Prostate gland (tissue), 2 donors: ENCODE data around the gene HMOX1. TPM values are rescaled to one million over a fixed set of nuclear protein-coding genes. Genes with fewer than 3 reads are reported as not detected.

Source experiments
- DNase-seq: peaks from one replicate; pipeline ENCODE4 v3.0.0-alpha.2; 2019; ENCODE audit warnings: low spot score
- H3K27ac ChIP-seq, 2 donors: fragments of 200-600 bp; sonication (generic); 2 replicates each; pipeline ENCODE4 v1.5.1; 2017 to 2019
- H3K27me3 ChIP-seq: fragments of 200-600 bp; sonication (generic); replicated peaks from 2 replicates; pipeline ENCODE4 v1.5.1; 2019; ENCODE audit not compliant: insufficient read depth
- H3K36me3 ChIP-seq, 2 donors: fragments of 200-600 bp; sonication (generic); 1 replicate in 1 of 2; 2 replicates in 1 of 2; pipeline versions ENCODE4 v1.5.1 to v1.8.1; 2017 to 2019
- H3K4me1 ChIP-seq: fragments of 200-600 bp; sonication (generic); replicated peaks from 2 replicates; pipeline ENCODE4 v1.5.1; 2019
- H3K4me3 ChIP-seq, 2 donors: fragments of 200-600 bp; sonication (generic); 2 replicates each; pipeline ENCODE4 v1.5.1; 2017 to 2019
- H3K9me3 ChIP-seq: fragments of 200-600 bp; sonication (generic); 2 replicates; pipeline ENCODE4 v1.5.1; 2017
- POLR2A ChIP-seq: fragments of 450-650 bp; IDR thresholded peaks from one replicate; pipeline ENCODE4 v1.6.1; 2016; ENCODE audit warnings: antibody characterized with exemption, mild to moderate bottlenecking
- POLR2AphosphoS5 ChIP-seq: sonication (generic); formaldehyde crosslinking; IDR thresholded peaks from one replicate; pipeline ENCODE4 v1.6.1; 2017; ENCODE audit warnings: antibody characterized with exemption
- WGBS: methylation state at CpG from one replicate; pipeline ENCODE4 v1.1.5; 2018; 5-methylcytosine and 5-hydroxymethylcytosine counted together
- intact Hi-C: fragments of 100-400 bp; cut with DNase I; formaldehyde crosslinking; loops from one replicate; pipeline ENCODE4 v1.14.2; 2022
- total RNA-seq, 2 donors: library from RNA; depleted of rRNA; stranded (reverse); fragments of >200 nt; gene quantifications; one replicate each; pipeline ENCODE4 v1.1.0, GENCODE V29; 2016
- TF ChIP-seq, protein P1 (sequence below), 4 experiments: fragments of 200-600 bp in 2 of 4; fragments of 450-650 bp in 2 of 4; sonication (generic) in 2 of 4; IDR thresholded peaks; 1 replicate in 3 of 4; 2 replicates in 1 of 4; pipeline ENCODE4 v1.5.1; 2016 to 2019; ENCODE audit warnings: antibody characterized with exemption in 4 of 4, mild to moderate bottlenecking in 2 of 4, moderate library complexity in 2 of 4

The HMOX1 gene
- total RNA-seq, 2 donors from 2014 or later: 3.5 to 31.5 TPM

DNA sequence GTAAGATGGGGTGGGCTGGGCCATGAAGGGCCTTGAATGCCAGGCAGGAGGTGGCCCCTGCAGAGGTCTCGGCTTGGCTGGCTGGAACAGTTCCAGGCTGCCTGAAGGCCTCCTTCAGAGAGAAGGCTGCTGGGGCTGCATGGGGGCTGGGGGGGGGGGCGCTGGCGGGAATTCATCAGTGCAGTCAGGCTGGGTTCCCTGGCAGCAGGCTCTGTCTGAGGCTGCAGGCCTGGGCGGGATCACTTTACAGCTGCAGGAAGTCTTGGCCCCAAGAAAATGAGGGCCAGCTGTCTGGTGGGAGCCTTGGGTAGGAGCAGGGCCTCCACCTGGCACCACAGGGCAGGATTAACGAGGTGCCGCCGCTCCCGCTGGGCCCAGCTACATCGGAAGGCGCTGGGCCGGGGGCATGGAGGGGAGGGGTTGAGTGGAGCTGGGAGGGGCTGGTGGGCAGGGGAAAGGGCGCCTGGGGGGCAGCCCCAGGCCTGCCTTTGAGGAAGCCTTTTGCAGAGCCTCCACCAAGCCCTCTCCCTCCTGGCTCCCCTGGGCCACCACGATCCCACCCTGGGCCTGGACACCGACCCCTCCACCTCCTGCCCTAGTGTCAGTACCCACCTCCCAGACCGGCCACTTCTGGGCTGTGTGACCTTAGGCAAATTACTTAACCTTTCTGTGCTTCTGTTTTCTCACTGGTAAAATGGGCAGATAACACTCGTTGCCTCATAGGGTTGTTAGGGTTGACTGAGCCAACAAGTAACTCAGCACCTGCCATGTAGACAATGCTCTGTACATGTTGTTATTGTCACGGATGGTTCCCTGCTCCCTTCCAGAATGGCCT is 31.0 kb upstream of the HMOX1 start:
- intact Hi-C loops: loop anchor here (2.0 to 5.0 kb wide), 3 partner anchors 31 to 277 kb away; partner anchors contain the start of gene HMOX1
- DNase-seq: no peak
- Histone ChIP-seq H3K4me1 (peaks cover 4% of the 10 kb centered on the region), H3K9me3 (no peaks in the 10 kb centered on the region), H3K27me3 (no peaks in the 10 kb centered on the region), H3K36me3 (no peaks in the 10 kb centered on the region), H3K27ac (peak overlapping the region; percentile 53 to 59), H3K4me3 (no peak overlapping the region)
- TF ChIP-seq POLR2AphosphoS5: no peak
- TF ChIP-seq, protein P1, sequence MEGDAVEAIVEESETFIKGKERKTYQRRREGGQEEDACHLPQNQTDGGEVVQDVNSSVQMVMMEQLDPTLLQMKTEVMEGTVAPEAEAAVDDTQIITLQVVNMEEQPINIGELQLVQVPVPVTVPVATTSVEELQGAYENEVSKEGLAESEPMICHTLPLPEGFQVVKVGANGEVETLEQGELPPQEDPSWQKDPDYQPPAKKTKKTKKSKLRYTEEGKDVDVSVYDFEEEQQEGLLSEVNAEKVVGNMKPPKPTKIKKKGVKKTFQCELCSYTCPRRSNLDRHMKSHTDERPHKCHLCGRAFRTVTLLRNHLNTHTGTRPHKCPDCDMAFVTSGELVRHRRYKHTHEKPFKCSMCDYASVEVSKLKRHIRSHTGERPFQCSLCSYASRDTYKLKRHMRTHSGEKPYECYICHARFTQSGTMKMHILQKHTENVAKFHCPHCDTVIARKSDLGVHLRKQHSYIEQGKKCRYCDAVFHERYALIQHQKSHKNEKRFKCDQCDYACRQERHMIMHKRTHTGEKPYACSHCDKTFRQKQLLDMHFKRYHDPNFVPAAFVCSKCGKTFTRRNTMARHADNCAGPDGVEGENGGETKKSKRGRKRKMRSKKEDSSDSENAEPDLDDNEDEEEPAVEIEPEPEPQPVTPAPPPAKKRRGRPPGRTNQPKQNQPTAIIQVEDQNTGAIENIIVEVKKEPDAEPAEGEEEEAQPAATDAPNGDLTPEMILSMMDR (IDR thresholded peaks at IDR 0.05): no peak
- no peak for TF ChIP-seq POLR2A
- WGBS: 34% methylated on average over 14 of the region's 17 CpGs

DNA sequence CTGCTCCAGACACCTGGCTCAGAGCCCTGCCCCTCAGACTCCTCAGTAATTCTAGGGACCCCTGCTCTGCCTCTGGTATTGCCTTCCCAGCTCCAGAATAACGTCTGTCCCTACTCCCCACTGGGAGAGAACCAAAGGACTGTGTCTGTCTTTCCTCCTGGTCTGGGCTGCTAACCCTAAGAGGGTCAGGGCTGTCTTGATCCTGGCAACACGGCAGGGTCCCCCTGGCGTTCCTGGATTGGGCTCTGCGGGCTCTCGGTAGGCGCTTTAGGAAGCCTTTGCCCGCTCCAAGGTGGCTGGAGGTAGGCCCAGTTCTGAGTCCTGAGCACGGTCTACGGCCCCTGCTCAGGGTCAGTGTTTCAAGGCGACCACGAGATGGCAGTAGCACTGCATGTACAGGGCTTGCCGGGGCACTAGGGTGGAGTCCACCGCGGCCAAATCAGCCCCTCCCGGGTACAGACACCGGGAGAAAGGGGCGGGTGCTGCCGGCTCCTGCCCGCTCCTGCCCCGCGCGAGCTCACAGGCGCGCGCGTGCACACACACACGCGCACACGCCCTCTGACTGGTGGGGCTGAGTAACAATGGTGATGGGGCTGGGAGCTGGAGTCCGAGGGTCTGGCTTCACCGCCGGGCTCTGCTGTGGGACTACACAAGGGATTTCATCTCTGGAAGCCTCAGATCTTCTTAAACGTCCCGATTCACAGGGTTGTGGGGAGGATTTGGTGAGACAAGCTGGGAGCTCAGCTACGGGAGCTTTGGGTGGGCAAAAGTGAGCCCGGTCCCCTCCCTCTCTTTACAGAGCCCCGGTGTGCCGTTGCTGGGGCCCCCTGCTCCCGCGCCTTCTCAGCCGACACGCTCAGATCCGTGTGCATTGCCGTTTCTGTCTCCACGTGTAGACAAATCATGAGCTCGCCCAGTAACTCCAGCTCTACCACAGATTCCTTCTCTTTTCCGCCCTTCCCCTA is 30.1 kb upstream of the HMOX1 start:
- 1% methylated on average over 46 of the region's 47 CpGs for WGBS
- TF ChIP-seq, protein P1 (IDR thresholded peaks at IDR 0.05): peak; percentile 51 to 99 (median 92)
- TF ChIP-seq POLR2A (peak; percentile 66), POLR2AphosphoS5 (peak; percentile 84)
- Histone ChIP-seq H3K27me3 (no peaks in the 10 kb centered on the region), H3K9me3 (no peaks in the 10 kb centered on the region), H3K4me1 (peaks cover 4% of the 10 kb centered on the region), H3K36me3 (no peaks in the 10 kb centered on the region), H3K4me3 (peak overlapping the region; percentile 30 to 40), H3K27ac (peak overlapping the region; percentile 53 to 59)
- peak; percentile 91 for DNase-seq
- intact Hi-C loops: loop anchor here (2.0 to 5.0 kb wide), 3 partner anchors 30 to 276 kb away; partner anchors contain the start of gene HMOX1

GRCh38 chr22:35352214-35353111 is 28.4 kb upstream of the HMOX1 start:
- no peaks in the 10 kb centered on the region for H3K27me3 ChIP-seq
- intact Hi-C loops: loop anchor here (5.0 kb wide), 1 partner anchor 230 kb away; no protein-coding TSS in a partner anchor
- no peak overlapping the region for H3K27ac ChIP-seq
- 70% methylated on average over 18 of the region's 19 CpGs for WGBS
- H3K4me1 ChIP-seq: peaks cover 4% of the 10 kb centered on the region
- no peak overlapping the region for H3K4me3 ChIP-seq
- no peaks in the 10 kb centered on the region for H3K9me3 ChIP-seq
- TF ChIP-seq, protein P1 (IDR thresholded peaks at IDR 0.05): peak in 1 of 4 experiments; percentile 5
- TF ChIP-seq POLR2AphosphoS5 (no peak), POLR2A (peak; percentile 20)
- no peaks in the 10 kb centered on the region for H3K36me3 ChIP-seq
- DNase-seq: no peak

GRCh38 chr22:35353318-35353717 is 27.6 kb upstream of the HMOX1 start:
- intact Hi-C loops: loop anchor here (5.0 kb wide), 1 partner anchor 229 kb away; no protein-coding TSS in a partner anchor
- Histone ChIP-seq H3K27me3 (no peaks in the 10 kb centered on the region), H3K27ac (no peak overlapping the region), H3K4me1 (peaks cover 4% of the 10 kb centered on the region), H3K4me3 (no peak overlapping the region), H3K36me3 (no peaks in the 10 kb centered on the region), H3K9me3 (no peaks in the 10 kb centered on the region)
- WGBS: 77% methylated on average over 12 of the region's 12 CpGs
- DNase-seq: no peak
- TF ChIP-seq, protein P1 (IDR thresholded peaks at IDR 0.05): no peak
- TF ChIP-seq POLR2AphosphoS5: no peak
- no peak for TF ChIP-seq POLR2A
